Measurements from ENCODE around the gene ARL3.

ARL3 gene

GRCh38 chr10:102624094-102624493 is 90.1 kb downstream of the ARL3 start:
- peaks cover 9% of the 10 kb centered on the region for H3K79me2 ChIP-seq (ENCODE audit: control insufficient read depth, insufficient read depth, low read length, poor library complexity)
- no peak overlapping the region for H2BK120ac ChIP-seq (ENCODE audit: insufficient read depth, low read length, poor library complexity)
- H3K9me3 ChIP-seq (ENCODE audit: insufficient read depth, low read depth, low read length), result peaks cover 5% of the 10 kb centered on the region
- H3K23ac ChIP-seq (ENCODE audit: low read length), result no peak overlapping the region
- H3K14ac ChIP-seq (ENCODE audit: low read length), result no peak overlapping the region
- H2AK5ac ChIP-seq (ENCODE audit: low read length), result no peak overlapping the region
- no peak overlapping the region for H3K4me2 ChIP-seq (ENCODE audit: low read length)
- WGBS (ENCODE audit: extremely low coverage, insufficient coverage, insufficient read length), result no CpG with 5 or more reads among the region's 3 CpGs
- H3K18ac ChIP-seq (ENCODE audit: low read length), result no peak overlapping the region
- no peak overlapping the region for H2AFZ ChIP-seq (ENCODE audit: insufficient read depth, low read length, poor library complexity)
- no peak overlapping the region for H2BK5ac ChIP-seq (ENCODE audit: low read depth, low read length, poor library complexity)
- no peak overlapping the region for H3K27ac ChIP-seq (ENCODE audit: low read depth, low read length)
- no peak overlapping the region for H4K12ac ChIP-seq (ENCODE audit: low read depth, low read length)
- H3K27me3 ChIP-seq (ENCODE audit: insufficient read depth, low read length), result no peaks in the 10 kb centered on the region
- no peak overlapping the region for H3K9ac ChIP-seq (ENCODE audit: low read length)
- peaks cover 10 to 17% of the 10 kb centered on the region in 2 experiments for H3K36me3 ChIP-seq (ENCODE audit: control insufficient read depth in 1 of 2, insufficient read depth in 2 of 2, low read length in 2 of 2)
- no peak overlapping the region for H3K4ac ChIP-seq (ENCODE audit: low read depth, low read length)
- no peak overlapping the region for H4K8ac ChIP-seq (ENCODE audit: low read depth, low read length)
- peaks cover 39% of the 10 kb centered on the region for H3K79me1 ChIP-seq (ENCODE audit: low read length)
- H3K4me3 ChIP-seq (ENCODE audit: low read depth, low read length), result no peak overlapping the region
- H4K91ac ChIP-seq (ENCODE audit: low read depth, low read length), result no peak overlapping the region
- peaks cover 49 to 58% of the 10 kb centered on the region in 2 experiments for H3K4me1 ChIP-seq (ENCODE audit: control insufficient read depth in 1 of 2, insufficient read depth in 2 of 2, low read length in 2 of 2)
- no peak for DNase-seq
- no peak overlapping the region for H2BK12ac ChIP-seq (ENCODE audit: low read length)

All from trophoblast cell (in vitro differentiated cells and primary cell).